Activated naive CD4-positive, alpha-beta T cell treated with Interleukin-2 at 50 U/mL for 16 hours (primary cell): ENCODE measurements around the gene CBX8.
A peak's percentile ranks its signal among the peaks of the same experiment; 100 is the strongest.

Source experiments
- DNase-seq: peaks from one replicate; pipeline ENCODE4 v3.0.0-alpha.2; 2020

Gene CBX8

GRCh38 chr17:79834565-79835469 lies 37.9 kb upstream of the CBX8 start:
- peak; percentile 51 for DNase-seq

GRCh38 chr17:79833744-79834564 lies 37.1 kb upstream of the CBX8 start:
- no peak for DNase-seq

- no peak for DNase-seq
Observed at GRCh38 chr17:79833110-79833450, 36.2 kb upstream of the CBX8 start.

GRCh38 chr17:79832218-79833109 lies 35.6 kb upstream of the CBX8 start:
- DNase-seq: no peak

- no peak for DNase-seq
Observed at GRCh38 chr17:79831265-79832217, 34.7 kb upstream of the CBX8 start.

GRCh38 chr17:79830763-79831264 lies 33.9 kb upstream of the CBX8 start:
- DNase-seq: no peak

GRCh38 chr17:79830303-79830702 lies 33.4 kb upstream of the CBX8 start:
- no peak for DNase-seq

GRCh38 chr17:79829457-79829856 lies 32.6 kb upstream of the CBX8 start:
- DNase-seq: no peak

- DNase-seq: no peak
Observed at GRCh38 chr17:79829004-79829403, 32.1 kb upstream of the CBX8 start.

GRCh38 chr17:79826841-79827578 lies 30.1 kb upstream of the CBX8 start:
- no peak for DNase-seq

- no peak for DNase-seq
Observed at GRCh38 chr17:79826204-79826680, 29.4 kb upstream of the CBX8 start.

- no peak for DNase-seq
Observed at GRCh38 chr17:79825580-79825921, 28.7 kb upstream of the CBX8 start.

- no peak for DNase-seq
Observed at GRCh38 chr17:79824893-79825579, 28.2 kb upstream of the CBX8 start.

- DNase-seq: no peak
Observed at GRCh38 chr17:79824234-79824633, 27.4 kb upstream of the CBX8 start.

GRCh38 chr17:79822583-79823124 lies 25.8 kb upstream of the CBX8 start:
- no peak for DNase-seq

- no peak for DNase-seq
Observed at GRCh38 chr17:79821331-79822095, 24.6 kb upstream of the CBX8 start.

- DNase-seq: no peak
Observed at GRCh38 chr17:79820959-79821330, 24.1 kb upstream of the CBX8 start.

- DNase-seq: no peak
Observed at GRCh38 chr17:79819534-79820276, 22.8 kb upstream of the CBX8 start.
